PC-3 (cell line): ENCODE measurements around the gene DNM3. TPM values are rescaled to one million over a fixed set of nuclear protein-coding genes. Genes with fewer than 3 reads are reported as not detected.
A peak's percentile ranks its signal among the peaks of the same experiment; 100 is the strongest.

Experiments used
- ATAC-seq: fragments of 200-7000 bp; cut with Tn5 transposase; 2 replicates; pipeline ENCODE4 v1.9.1; 2020; ENCODE audit warnings: mild to moderate bottlenecking, moderate library complexity
- BruUV-seq: library from RNA; stranded (reverse); fragments of 400-500 nt; replicated peaks from 2 replicates; lab custom pipeline; 2021; lab: Mats Ljungman, UMichigan
- CTCF ChIA-PET: fragments of 300-600 bp; sonication (Branson Sonifier 250); formaldehyde crosslinking; loops from one replicate; lab custom pipeline; 2022; ENCODE audit warnings: antibody characterized with exemption; lab: Charles Lee
- POLR2A ChIA-PET: fragments of 300-600 bp; sonication (Branson Sonifier 250); formaldehyde crosslinking; loops from one replicate; lab custom pipeline; 2022; ENCODE audit warnings: antibody characterized with exemption; ENCODE audit not compliant: unreplicated experiment; lab: Charles Lee
- DNase-seq: peaks from one replicate; pipeline ENCODE4 v3.0.0-alpha.2; 2015
- H2AFZ ChIP-seq: fragments of 300-600 bp; sonication (generic); 2 replicates; pipeline ENCODE4 v1.6.0; 2016; ENCODE audit warnings: antibody characterized with exemption, low read length
- H3F3A ChIP-seq: fragments of 300-600 bp; sonication (generic); one replicate; pipeline ENCODE4 v1.6.0; 2017; ENCODE audit warnings: antibody characterized with exemption, low read length, control low read depth, mild to moderate bottlenecking; ENCODE audit not compliant: unreplicated experiment
- H3K27ac ChIP-seq: fragments of 300-600 bp; sonication (generic); 2 replicates; pipeline ENCODE4 v1.5.1; 2016; ENCODE audit warnings: mild to moderate bottlenecking, low read length
- H3K27me3 ChIP-seq: fragments of 300-600 bp; sonication (generic); 2 replicates; pipeline ENCODE4 v1.6.1; 2016; ENCODE audit warnings: low read length, mixed read lengths
- H3K36me3 ChIP-seq: fragments of 300-600 bp; sonication (generic); 2 replicates; pipeline ENCODE4 v1.6.1; 2016; ENCODE audit warnings: low read depth, mixed run types, low read length, mixed read lengths
- H3K4me1 ChIP-seq: fragments of 300-600 bp; sonication (generic); 2 replicates; pipeline ENCODE4 v1.5.1; 2016; ENCODE audit warnings: low read length; ENCODE audit not compliant: insufficient read depth
- H3K4me2 ChIP-seq: fragments of 300-600 bp; sonication (generic); 2 replicates; pipeline ENCODE4 v1.6.0; 2016; ENCODE audit warnings: low read length
- H3K4me3 ChIP-seq: fragments of 300-600 bp; sonication (generic); 2 replicates; pipeline ENCODE4 v1.5.1; 2016; ENCODE audit warnings: mild to moderate bottlenecking, low read length, mixed read lengths
- H3K79me2 ChIP-seq: fragments of 300-600 bp; sonication (generic); 2 replicates; pipeline ENCODE4 v1.6.1; 2017; ENCODE audit warnings: low read length, mixed read lengths
- H3K9ac ChIP-seq: fragments of 300-600 bp; sonication (generic); 2 replicates; pipeline ENCODE4 v1.6.0; 2016; ENCODE audit warnings: mild to moderate bottlenecking, low read length
- H3K9me2 ChIP-seq: fragments of 300-600 bp; sonication (generic); replicated peaks from 2 replicates; pipeline ENCODE4 v1.6.1; 2016; ENCODE audit warnings: mixed run types, low read length, mixed read lengths
- H3K9me3 ChIP-seq: fragments of 300-600 bp; sonication (generic); 2 replicates; pipeline ENCODE4 v1.6.1; 2016; ENCODE audit warnings: low read length, mixed read lengths
- H4K20me1 ChIP-seq: fragments of 300-600 bp; sonication (generic); 2 replicates; pipeline ENCODE4 v1.6.1; 2016; ENCODE audit warnings: low read length, mixed read lengths
- CTCF ChIP-seq: fragments of 300-600 bp; sonication (generic); conservative IDR thresholded peaks from 2 replicates; pipeline ENCODE4 v1.5.1; 2017; ENCODE audit warnings: antibody characterized with exemption, low read depth, mild to moderate bottlenecking, low read length
- EZH2 ChIP-seq: fragments of 300-600 bp; sonication (generic); IDR thresholded peaks from one replicate; pipeline ENCODE4 v1.6.1; 2017; ENCODE audit warnings: antibody characterized with exemption, mild to moderate bottlenecking, low read length; ENCODE audit not compliant: unreplicated experiment
- EZH2phosphoT487 ChIP-seq: fragments of 300-600 bp; sonication (generic); IDR thresholded peaks from 2 replicates; pipeline ENCODE4 v1.6.1; 2018; ENCODE audit warnings: mild to moderate bottlenecking, antibody characterized with exemption, low read length, borderline replicate concordance
- intact Hi-C: fragments of 100-400 bp; cut with micrococcal nuclease; formaldehyde crosslinking; loops from 2 replicates; pipeline ENCODE4 v1.9.0; 2023
- total RNA-seq: library from RNA; depleted of rRNA; stranded (reverse); fragments of >200 nt; gene quantifications from 2 replicates; pipeline ENCODE4 v1.2.3, GENCODE V29; 2014

DNM3 gene
- total RNA-seq, 1 experiment from 2014 or later = 0.98 TPM

DNA sequence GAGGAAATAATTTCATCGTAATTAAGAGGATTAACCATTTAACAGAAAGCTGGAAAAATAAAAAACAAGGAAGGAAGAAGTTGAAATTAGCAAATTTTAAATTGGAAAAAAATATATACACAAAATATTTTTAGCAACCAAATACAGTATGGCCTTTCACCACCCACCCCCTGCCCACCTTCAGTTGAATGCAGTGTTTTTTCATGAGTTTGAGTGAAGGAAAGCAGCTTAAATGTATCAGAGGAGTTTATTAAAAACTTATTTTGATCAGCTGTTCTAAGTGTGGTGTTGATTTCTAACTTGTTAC, 249.2 kb downstream of the DNM3 start:
- Histone ChIP-seq H3F3A (no peaks in the 10 kb centered on the region), H3K4me1 (no peaks in the 10 kb centered on the region), H3K9me3 (no peaks in the 10 kb centered on the region), H3K9ac (no peak overlapping the region), H3K27ac (no peak overlapping the region), H2AFZ (no peak overlapping the region), H3K9me2 (no peaks in the 10 kb centered on the region), H4K20me1 (no peaks in the 10 kb centered on the region), H3K79me2 (no peaks in the 10 kb centered on the region), H3K4me3 (no peak overlapping the region), H3K4me2 (no peak overlapping the region), H3K36me3 (no peaks in the 10 kb centered on the region), H3K27me3 (no peaks in the 10 kb centered on the region)
- ChIA-PET POLR2A (no interaction called here), CTCF (no interaction called here)
- ATAC-seq (no peak; the same call in 1 of the 2 replicates), DNase-seq (no peak)
- TF ChIP-seq EZH2phosphoT487 (no peak), CTCF (no peak), EZH2 (no peak)
- intact Hi-C loops = loop anchor here (1.0 to 5.0 kb wide), 8 partner anchors 49 to 339 kb away; no protein-coding TSS in a partner anchor
- BruUV-seq = no TSS peak

- intact Hi-C loops = no loop called here
- Histone ChIP-seq H3K27ac (no peak overlapping the region), H2AFZ (no peak overlapping the region), H3K4me1 (no peaks in the 10 kb centered on the region), H3K4me2 (no peak overlapping the region), H3K9ac (no peak overlapping the region), H3K4me3 (no peak overlapping the region), H3F3A (no peaks in the 10 kb centered on the region), H3K79me2 (no peaks in the 10 kb centered on the region), H3K36me3 (no peaks in the 10 kb centered on the region), H3K9me3 (no peaks in the 10 kb centered on the region), H4K20me1 (no peaks in the 10 kb centered on the region), H3K9me2 (no peaks in the 10 kb centered on the region), H3K27me3 (0 out of 2 replicates have a peak, but pooled peaks cover 4% of the 10 kb centered on the region)
- ATAC-seq (peak; percentile 35; the same call in 1 of the 2 replicates), DNase-seq (no peak)
- ChIA-PET CTCF (no interaction called here), POLR2A (interaction anchor here (0.7 kb wide), 1 partner anchor 262 kb away, joined by 3 read pairs; no protein-coding TSS in a partner anchor)
- TF ChIP-seq EZH2phosphoT487 (no peak), CTCF (no peak), EZH2 (no peak)
- BruUV-seq = no TSS peak
These were observed 254.5 kb downstream of the DNM3 start for GRCh38 chr1:172095846-172096245.

DNA sequence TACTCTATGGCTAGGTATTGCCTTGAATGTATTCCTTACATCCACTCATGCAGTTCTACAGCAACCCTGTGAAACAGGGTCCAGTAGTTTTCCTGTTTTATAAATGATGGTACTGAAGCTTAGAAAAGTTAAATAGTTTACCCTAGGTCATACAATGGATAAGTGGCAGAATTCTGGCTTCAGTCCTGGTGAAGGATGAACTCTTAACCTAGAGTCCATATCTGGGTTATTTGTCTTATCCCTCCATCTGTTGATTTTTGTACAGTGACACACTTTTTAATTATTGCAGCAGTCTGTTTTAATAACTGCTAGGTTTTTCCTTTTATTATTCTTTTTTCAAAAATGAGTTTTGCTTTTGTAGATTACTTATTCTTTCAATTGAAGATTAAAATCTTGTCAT, 263.9 kb downstream of the DNM3 start:
- Histone ChIP-seq H3K4me3 (no peak overlapping the region), H2AFZ (no peak overlapping the region), H3K9ac (no peak overlapping the region), H3K9me3 (no peaks in the 10 kb centered on the region), H3K4me2 (no peak overlapping the region), H3K27me3 (peaks cover 5% of the 10 kb centered on the region; the same call in 1 of the 2 replicates), H3K27ac (no peak overlapping the region), H3K9me2 (no peaks in the 10 kb centered on the region), H3K36me3 (no peaks in the 10 kb centered on the region), H3K4me1 (no peaks in the 10 kb centered on the region), H4K20me1 (no peaks in the 10 kb centered on the region), H3K79me2 (no peaks in the 10 kb centered on the region), H3F3A (no peaks in the 10 kb centered on the region)
- no TSS peak for BruUV-seq
- ChIA-PET POLR2A (no interaction called here), CTCF (no interaction called here)
- no peak for TF ChIP-seq EZH2phosphoT487
- TF ChIP-seq EZH2 = no peak
- TF ChIP-seq CTCF = no peak
- ATAC-seq = peak; percentile 37
- intact Hi-C loops = no loop called here
- DNase-seq = no peak
